HS-27A (cell line): Measurements from ENCODE around the gene KCNH3.

Source experiments
- DNase-seq: peaks from one replicate; pipeline ENCODE4 v3.0.0-alpha.2; 2012; ENCODE audit warnings: low read depth, missing footprints

Gene KCNH3

GRCh38 chr12:49547090-49547690 lies 8.4 kb downstream of the KCNH3 start:
- no peak for DNase-seq

DNA sequence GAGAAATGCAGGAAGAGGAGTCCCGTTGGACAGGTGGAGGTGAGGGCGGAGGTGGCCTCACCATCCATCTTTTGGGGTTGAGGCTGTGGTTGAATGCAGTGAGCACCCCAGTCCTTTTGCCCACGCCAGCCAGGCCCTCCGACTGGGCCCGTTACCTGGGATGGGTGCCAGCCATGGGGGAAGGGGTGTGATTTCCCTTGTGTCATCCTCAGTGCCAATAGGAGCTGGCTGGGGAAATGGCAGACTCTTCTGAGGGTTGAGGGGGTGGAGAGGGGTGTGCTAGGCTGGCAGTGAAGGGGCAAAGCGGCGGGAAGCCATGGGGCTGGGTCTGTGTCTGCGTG lies 9.6 kb downstream of the KCNH3 start:
- no peak for DNase-seq

DNA sequence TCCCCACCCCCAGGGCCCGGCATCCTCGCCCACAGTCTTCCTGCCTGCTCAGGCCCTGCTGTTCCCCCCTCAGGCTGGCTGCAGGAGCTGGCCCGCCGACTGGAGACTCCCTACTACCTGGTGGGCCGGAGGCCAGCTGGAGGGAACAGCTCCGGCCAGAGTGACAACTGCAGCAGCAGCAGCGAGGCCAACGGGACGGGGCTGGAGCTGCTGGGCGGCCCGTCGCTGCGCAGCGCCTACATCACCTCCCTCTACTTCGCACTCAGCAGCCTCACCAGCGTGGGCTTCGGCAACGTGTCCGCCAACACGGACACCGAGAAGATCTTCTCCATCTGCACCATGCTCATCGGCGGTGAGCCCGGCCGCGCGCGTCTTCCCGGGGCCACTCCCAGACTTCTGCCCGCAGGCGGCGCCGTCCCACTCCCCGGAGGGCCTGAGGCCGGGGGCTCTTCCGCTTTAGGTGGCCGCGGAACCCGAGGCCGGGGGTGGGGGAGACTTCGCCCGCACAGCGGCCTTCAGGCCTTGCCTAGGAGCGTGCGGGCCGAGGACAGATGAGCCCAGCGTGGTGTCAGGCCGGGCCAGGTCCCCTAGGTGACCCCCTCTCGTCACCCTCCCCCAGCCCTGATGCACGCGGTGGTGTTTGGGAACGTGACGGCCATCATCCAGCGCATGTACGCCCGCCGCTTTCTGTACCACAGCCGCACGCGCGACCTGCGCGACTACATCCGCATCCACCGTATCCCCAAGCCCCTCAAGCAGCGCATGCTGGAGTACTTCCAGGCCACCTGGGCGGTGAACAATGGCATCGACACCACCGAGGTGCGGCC lies 10.2 kb downstream of the KCNH3 start:
- DNase-seq: no peak

- DNase-seq: no peak
These were observed 11.2 kb downstream of the KCNH3 start for GRCh38 chr12:49549735-49550692.

DNA sequence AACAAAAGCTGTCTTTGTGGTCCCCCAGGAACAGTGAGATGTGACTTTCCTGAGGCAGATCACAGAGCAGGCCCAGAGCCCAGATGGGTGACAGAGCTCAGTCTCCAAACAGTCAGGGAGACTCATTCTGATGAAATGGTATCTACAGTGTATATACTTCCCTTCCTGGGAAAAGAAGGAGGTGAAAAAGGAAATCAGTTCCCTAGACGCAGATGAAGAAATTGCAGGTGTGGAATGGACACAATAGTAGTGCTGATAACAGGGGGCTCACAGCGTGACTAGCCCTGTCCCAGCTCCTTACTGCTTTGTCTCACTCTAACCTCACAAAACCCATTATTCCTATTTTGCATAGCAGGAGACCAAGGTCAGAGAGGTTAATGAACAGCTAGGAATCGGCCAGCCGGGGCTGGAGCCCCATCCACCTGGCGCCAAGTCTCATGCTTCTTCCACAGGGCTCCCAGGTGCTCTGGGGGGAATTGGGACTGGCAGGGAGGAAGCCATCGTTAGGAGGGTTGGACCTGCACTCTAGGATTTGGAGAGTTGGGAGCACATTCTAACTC lies 11.9 kb downstream of the KCNH3 start:
- DNase-seq: no peak

GRCh38 chr12:49552014-49552413 lies 13.2 kb downstream of the KCNH3 start:
- DNase-seq: no peak

- DNase-seq: no peak
These were observed 13.6 kb downstream of the KCNH3 start for GRCh38 chr12:49552425-49552824.

DNA sequence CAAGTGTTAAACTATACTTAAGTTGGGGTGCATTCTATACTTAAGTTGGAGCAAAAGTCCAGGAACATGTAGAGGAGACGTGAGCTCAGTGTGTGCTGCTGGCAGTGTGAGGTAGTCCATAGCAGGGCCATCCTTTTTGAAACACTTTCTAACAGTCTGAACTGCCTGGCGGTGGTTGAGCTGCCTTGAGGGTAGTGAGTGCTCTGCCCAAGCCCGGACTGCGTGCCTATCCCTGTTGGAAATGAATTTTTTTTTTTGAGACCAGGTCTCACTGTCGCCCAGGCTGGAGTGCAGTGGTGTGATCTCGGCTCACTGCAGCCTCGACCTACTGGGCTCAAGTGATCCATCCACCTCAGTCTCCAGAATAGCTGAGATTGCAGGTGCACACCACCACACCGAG lies 14.1 kb downstream of the KCNH3 start:
- DNase-seq: no peak

DNA sequence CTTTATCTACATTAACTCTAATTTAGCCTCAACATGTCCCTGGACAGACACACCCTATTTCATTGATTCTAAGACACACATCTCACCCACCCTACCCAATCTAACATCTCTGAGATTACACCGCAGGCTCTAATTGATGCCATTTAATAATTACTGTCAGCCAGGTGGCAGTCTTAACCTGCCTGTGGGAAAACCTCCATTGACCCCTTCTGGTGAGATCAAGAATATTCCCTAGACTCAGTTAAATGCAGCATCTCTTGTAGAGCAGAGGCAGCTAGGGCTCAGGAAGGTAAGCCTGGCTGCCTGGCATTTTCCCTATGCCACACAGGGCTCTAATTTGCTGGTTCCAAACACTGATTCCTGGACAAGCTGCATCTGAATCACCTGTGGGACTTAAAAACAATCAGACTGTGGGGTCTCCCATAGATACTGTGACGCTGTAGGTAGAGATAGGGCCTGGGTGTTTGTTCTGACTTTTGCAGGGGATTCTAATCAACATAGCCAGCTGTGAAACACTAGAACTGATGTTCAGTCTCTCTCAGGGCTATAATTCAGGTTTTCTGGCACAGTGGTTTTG lies 14.8 kb downstream of the KCNH3 start:
- no peak for DNase-seq

DNA sequence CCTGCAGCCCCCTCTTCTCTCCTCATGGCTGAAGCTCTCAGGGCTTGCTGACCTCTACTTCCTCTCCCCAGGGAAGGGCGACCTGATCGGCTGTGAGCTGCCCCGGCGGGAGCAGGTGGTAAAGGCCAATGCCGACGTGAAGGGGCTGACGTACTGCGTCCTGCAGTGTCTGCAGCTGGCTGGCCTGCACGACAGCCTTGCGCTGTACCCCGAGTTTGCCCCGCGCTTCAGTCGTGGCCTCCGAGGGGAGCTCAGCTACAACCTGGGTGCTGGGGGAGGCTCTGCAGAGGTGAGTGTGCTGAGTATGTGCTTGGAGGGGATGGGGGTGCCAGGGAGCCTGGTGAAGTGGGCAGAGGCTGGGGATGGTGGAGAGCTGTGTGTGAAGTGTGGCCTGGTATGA lies 15.4 kb downstream of the KCNH3 start:
- no peak for DNase-seq

DNA sequence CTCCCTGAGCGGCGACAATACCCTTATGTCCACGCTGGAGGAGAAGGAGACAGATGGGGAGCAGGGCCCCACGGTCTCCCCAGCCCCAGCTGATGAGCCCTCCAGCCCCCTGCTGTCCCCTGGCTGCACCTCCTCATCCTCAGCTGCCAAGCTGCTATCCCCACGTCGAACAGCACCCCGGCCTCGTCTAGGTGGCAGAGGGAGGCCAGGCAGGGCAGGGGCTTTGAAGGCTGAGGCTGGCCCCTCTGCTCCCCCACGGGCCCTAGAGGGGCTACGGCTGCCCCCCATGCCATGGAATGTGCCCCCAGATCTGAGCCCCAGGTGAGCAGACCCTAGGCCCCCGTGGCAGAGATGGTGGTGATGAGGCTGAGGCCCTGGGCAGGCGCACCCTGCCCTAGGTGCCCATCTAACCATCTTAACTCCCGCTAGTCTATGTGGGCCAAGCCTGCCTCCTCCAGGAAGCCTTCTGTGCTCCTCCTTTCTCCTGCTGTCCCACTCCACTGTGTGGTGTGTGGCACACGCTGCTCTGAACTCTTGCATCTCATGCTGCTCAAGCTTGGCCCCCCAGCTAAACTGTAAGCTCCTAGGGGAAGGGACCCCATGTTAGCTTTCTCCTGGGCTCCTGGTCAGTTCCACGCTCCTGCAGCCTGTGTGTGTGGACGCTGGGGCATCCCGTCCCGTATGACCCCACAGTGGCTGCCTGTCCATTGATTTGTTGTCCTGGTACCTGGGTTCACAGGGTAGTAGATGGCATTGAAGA lies 17.0 kb downstream of the KCNH3 start:
- no peak for DNase-seq

GRCh38 chr12:49556391-49557186 lies 17.8 kb downstream of the KCNH3 start:
- DNase-seq: no peak

GRCh38 chr12:49557187-49557916 lies 18.5 kb downstream of the KCNH3 start:
- DNase-seq: no peak

DNA sequence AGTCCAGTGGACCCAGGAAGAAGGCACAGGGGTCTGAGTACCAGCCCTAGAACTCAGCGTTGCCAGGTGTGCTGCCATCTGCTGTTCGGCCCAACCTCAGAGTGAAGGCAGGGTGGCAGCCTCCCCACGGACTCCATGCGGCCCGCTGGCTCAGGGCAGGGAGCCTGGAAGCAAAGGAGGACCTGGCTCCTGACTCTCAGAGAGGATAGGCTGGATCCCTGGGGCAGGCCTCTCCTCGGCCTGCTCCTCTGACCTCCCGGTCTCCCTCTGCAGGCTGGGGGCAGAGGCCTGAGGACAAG lies 19.0 kb downstream of the KCNH3 start:
- DNase-seq: no peak

- no peak for DNase-seq
These were observed 19.7 kb downstream of the KCNH3 start for GRCh38 chr12:49558526-49558925.

DNA sequence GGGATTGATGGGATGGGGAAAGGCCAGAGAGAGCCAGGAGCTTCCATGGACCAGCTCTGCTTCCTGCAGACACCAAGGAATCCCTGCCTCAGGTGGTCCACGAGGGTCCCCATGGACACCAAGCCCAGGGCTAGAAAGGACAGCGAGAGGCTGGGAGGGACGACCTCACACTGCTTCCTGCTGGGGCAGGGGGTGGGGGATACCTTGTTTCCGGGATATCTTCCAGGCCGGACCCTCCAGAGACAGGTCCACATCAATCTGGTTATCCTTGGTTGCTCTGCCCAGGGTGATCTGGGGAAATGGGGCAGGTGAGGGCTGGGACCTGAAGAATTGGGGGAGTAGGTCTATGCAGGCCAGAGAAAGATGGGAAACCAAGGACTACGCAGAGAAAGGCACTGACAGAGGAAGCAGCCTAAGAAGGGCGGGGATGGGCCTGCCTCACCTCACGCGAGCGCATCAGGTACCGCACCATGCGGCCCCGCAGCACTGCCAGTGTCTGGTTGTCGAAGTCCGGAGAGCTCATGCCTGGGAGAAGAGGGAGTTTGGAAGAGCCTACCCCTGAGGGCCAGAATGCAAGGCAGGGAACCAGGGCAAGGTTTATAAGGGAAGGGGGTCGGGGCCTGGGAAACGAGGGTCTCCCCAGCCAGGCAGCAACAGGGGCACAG lies 20.3 kb downstream of the KCNH3 start:
- no peak for DNase-seq

GRCh38 chr12:49560695-49561094 lies 21.9 kb downstream of the KCNH3 start:
- no peak for DNase-seq

DNA sequence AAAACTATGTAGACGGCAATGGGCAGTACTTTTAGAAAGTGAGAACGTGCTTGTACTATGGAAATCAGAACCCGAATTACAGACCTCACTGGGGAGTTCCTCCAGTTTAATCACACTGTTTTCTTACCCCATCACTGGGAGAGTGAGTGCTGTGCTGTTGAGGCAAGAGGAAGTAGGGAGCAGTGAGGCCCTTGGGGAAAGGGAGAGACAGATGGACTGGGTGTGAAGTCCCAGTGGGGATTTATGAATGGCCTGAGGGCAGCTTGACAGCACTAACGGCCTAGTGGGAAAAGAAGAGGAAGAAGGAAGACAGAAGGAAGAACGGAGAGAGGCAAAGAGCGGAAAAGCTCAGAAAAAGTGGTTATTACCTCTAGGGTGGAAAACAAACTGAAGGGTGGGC lies 23.4 kb downstream of the KCNH3 start:
- no peak for DNase-seq

- no peak for DNase-seq
These were observed 24.0 kb downstream of the KCNH3 start for GRCh38 chr12:49562831-49563230.
